ENCODE measurements around the gene TM4SF4.

DNA sequence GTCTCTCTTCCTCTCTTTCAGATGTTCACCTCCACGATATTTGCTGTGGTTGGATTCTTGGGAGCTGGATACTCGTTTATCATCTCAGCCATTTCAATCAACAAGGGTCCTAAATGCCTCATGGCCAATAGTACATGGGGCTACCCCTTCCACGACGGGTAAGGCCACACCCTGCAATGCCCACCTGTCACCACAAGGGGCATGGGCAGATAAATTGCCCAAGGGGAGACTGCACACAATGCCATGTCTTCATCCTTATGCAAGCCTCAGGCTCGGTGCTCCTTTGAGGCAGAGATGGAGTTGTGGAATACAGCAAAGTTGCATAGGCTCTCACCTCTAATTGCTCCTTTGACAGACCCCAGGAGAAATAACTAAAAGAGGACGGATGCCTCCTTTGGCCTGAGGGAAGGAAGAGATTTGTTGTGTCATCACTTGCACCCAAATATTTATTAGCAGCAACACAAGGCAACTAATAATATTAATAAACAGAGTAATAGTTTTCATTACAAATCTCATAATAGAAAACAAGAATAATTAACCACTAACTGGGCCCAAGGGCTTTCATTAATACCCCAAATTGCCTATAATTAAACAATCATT, 13.2 kb downstream of the TM4SF4 start:
- peak; percentile 50 for TF ChIP-seq CTCF (IDR thresholded peaks at IDR 0.05; ENCODE audit: low read depth, low read length)
- no peak for TF ChIP-seq EZH2phosphoT487 (IDR thresholded peaks at IDR 0.05; ENCODE audit: low read depth)
